CD4-positive, alpha-beta T cell (primary cell): ENCODE measurements around the gene SLC4A2. TPM values are rescaled to one million over a fixed set of nuclear protein-coding genes. Genes with fewer than 3 reads are reported as not detected.

Experiments used
- ATAC-seq: fragments of 200-7000 bp; cut with Tn5 transposase; one replicate; pipeline ENCODE4 v1.10.0; 2022; ENCODE audit warnings: mild to moderate bottlenecking; ENCODE audit not compliant: poor library complexity
- CTCF ChIA-PET: fragments of 350-600 bp; sonication (Branson Sonifier 250); formaldehyde crosslinking; loops from one replicate; lab custom pipeline; 2021; ENCODE audit warnings: antibody characterized with exemption, inconsistent platforms; lab: Charles Lee
- POLR2A ChIA-PET: fragments of 350-600 bp; sonication (Branson Sonifier 250); formaldehyde crosslinking; loops from one replicate; lab custom pipeline; 2021; ENCODE audit warnings: antibody characterized with exemption, inconsistent platforms; lab: Charles Lee
- DNase-seq, 14 experiments: peaks; one replicate each; pipeline ENCODE4 v3.0.0-alpha.2; 2013 to 2020; ENCODE audit warnings: mixed read lengths in 2 of 14
- H3K27ac ChIP-seq, 2 donors: one replicate each; pipeline versions ENCODE4 v1.5.1 to v1.7.0; 2013; ENCODE audit warnings: low read length in 2 of 2, low read depth in 1 of 2, mild to moderate bottlenecking in 1 of 2
- H3K27me3 ChIP-seq, 2 experiments: 1 replicate in 1 of 2; 2 replicates in 1 of 2; pipeline versions ENCODE4 v1.6.1 to v1.7.0; 2013; ENCODE audit warnings: low read length in 2 of 2, control low read depth in 1 of 2, mild to moderate bottlenecking in 1 of 2, moderate library complexity in 1 of 2; ENCODE audit not compliant: insufficient read depth in 2 of 2, control insufficient read depth in 1 of 2
- H3K36me3 ChIP-seq: one replicate; pipeline ENCODE4 v1.6.1; 2013; ENCODE audit warnings: low read length, control low read depth; ENCODE audit not compliant: insufficient read depth
- H3K4me1 ChIP-seq: one replicate; pipeline ENCODE4 v1.6.1; 2013; ENCODE audit warnings: low read length, control low read depth; ENCODE audit not compliant: insufficient read depth
- H3K4me3 ChIP-seq: one replicate; pipeline ENCODE4 v1.5.1; 2013; ENCODE audit warnings: mild to moderate bottlenecking, low read length, moderate library complexity
- H3K9me3 ChIP-seq, 2 experiments: 1 replicate in 1 of 2; 2 replicates in 1 of 2; pipeline versions ENCODE4 v1.6.1 to v1.7.0; 2013; ENCODE audit warnings: low read length in 2 of 2, mild to moderate bottlenecking in 2 of 2, control low read depth in 1 of 2, moderate library complexity in 1 of 2; ENCODE audit not compliant: control insufficient read depth in 1 of 2, insufficient read depth in 1 of 2
- H3K27ac Mint-ChIP-seq: one replicate; pipeline ENCODE4 v1.8.0; 2020; ENCODE audit warnings: mixed read lengths
- H3K27me3 Mint-ChIP-seq: one replicate; pipeline ENCODE4 v1.8.0; 2021; ENCODE audit warnings: mixed read lengths
- H3K36me3 Mint-ChIP-seq: one replicate; pipeline ENCODE4 v1.8.0; 2021; ENCODE audit warnings: low read depth, mixed read lengths
- H3K4me1 Mint-ChIP-seq: one replicate; pipeline ENCODE4 v1.8.0; 2021; ENCODE audit warnings: low read depth, mixed read lengths
- H3K4me3 Mint-ChIP-seq: one replicate; pipeline ENCODE4 v1.8.0; 2020; ENCODE audit warnings: mild to moderate bottlenecking, mixed read lengths
- H3K9me3 Mint-ChIP-seq: one replicate; pipeline ENCODE4 v1.8.0; 2020; ENCODE audit warnings: mixed read lengths
- CTCF ChIP-seq: fragments of 200-600 bp; IDR thresholded peaks from one replicate; pipeline ENCODE4 v1.8.0; 2022; ENCODE audit warnings: antibody characterized with exemption, mild to moderate bottlenecking
- intact Hi-C, 2 experiments: fragments of 100-400 bp; cut with DNase I in 1 of 2; cut with micrococcal nuclease in 1 of 2; formaldehyde crosslinking; loops; one replicate each; pipeline versions ENCODE4 v1.15.1 to v1.9.0; 2023 to 2025; cut with DNase I, micrococcal nuclease
- total RNA-seq, 174 experiments: library from RNA in 2 of 174; stranded (reverse) in 2 of 174; gene quantifications; one replicate each; pipeline ENCODE4 v1.2.3 and lab custom pipeline; 2021 to 2026

The SLC4A2 gene
- total RNA-seq, 2 experiments from 2014 or later = 27.1 to 31.4 TPM

- Histone ChIP-seq H3K27ac (no peak overlapping the region), H3K27me3 (no peaks in the 10 kb centered on the region), H3K4me3 (no peak overlapping the region), H3K36me3 (peaks cover 29% of the 10 kb centered on the region), H3K9me3 (no peaks in the 10 kb centered on the region), H3K4me1 (peaks cover 9% of the 10 kb centered on the region)
- TF ChIP-seq CTCF = no peak
- intact Hi-C loops = loop anchor here (1.0 kb wide), 4 partner anchors 47 to 178 kb away; no protein-coding TSS in a partner anchor
- peaks cover 47% of the 10 kb centered on the region for H3K36me3 Mint-ChIP-seq
- H3K4me3 Mint-ChIP-seq = no peak overlapping the region
- peaks cover 6% of the 10 kb centered on the region for H3K4me1 Mint-ChIP-seq
- no peak for ATAC-seq
- H3K27me3 Mint-ChIP-seq = no peaks in the 10 kb centered on the region
- no peak overlapping the region for H3K27ac Mint-ChIP-seq
- DNase-seq = no peak
- CTCF ChIA-PET = interaction anchor here (0.9 to 1.4 kb wide), 3 partner anchors 14 to 83 kb away, joined by 3 to 5 read pairs (median 3); no protein-coding TSS in a partner anchor
- POLR2A ChIA-PET = no interaction called here
- H3K9me3 Mint-ChIP-seq = no peaks in the 10 kb centered on the region
Measured at GRCh38 chr7:151124899-151125399, 65.6 kb downstream of the SLC4A2 start.

- H3K4me3 Mint-ChIP-seq = no peak overlapping the region
- ATAC-seq = no peak
- ChIA-PET POLR2A (no interaction called here), CTCF (no interaction called here)
- no peak for TF ChIP-seq CTCF
- Histone ChIP-seq H3K4me3 (no peak overlapping the region), H3K9me3 (no peaks in the 10 kb centered on the region), H3K27ac (no peak overlapping the region), H3K27me3 (no peaks in the 10 kb centered on the region), H3K36me3 (peaks cover 29% of the 10 kb centered on the region), H3K4me1 (peaks cover 9% of the 10 kb centered on the region)
- no peaks in the 10 kb centered on the region for H3K27me3 Mint-ChIP-seq
- intact Hi-C loops = no loop called here
- peaks cover 47% of the 10 kb centered on the region for H3K36me3 Mint-ChIP-seq
- no peaks in the 10 kb centered on the region for H3K9me3 Mint-ChIP-seq
- no peak for DNase-seq
- H3K27ac Mint-ChIP-seq = no peak overlapping the region
- H3K4me1 Mint-ChIP-seq = peaks cover 6% of the 10 kb centered on the region
Measured at GRCh38 chr7:151125470-151125845, 66.1 kb downstream of the SLC4A2 start.

GRCh38 chr7:151125846-151126481 is 66.6 kb downstream of the SLC4A2 start:
- intact Hi-C loops = no loop called here
- H3K27ac ChIP-seq = no peak overlapping the region
- ChIA-PET POLR2A (no interaction called here), CTCF (no interaction called here)
- H3K4me1 Mint-ChIP-seq = peaks cover 6% of the 10 kb centered on the region
- peaks cover 47% of the 10 kb centered on the region for H3K36me3 Mint-ChIP-seq
- H3K9me3 Mint-ChIP-seq = no peaks in the 10 kb centered on the region
- H3K27me3 Mint-ChIP-seq = no peaks in the 10 kb centered on the region
- ATAC-seq = no peak
- no peak overlapping the region for H3K4me3 Mint-ChIP-seq
- no peak overlapping the region for H3K27ac Mint-ChIP-seq
- no peak for TF ChIP-seq CTCF
- no peak overlapping the region for H3K4me3 ChIP-seq
- H3K4me1 ChIP-seq = peaks cover 9% of the 10 kb centered on the region
- no peaks in the 10 kb centered on the region for H3K9me3 ChIP-seq
- no peaks in the 10 kb centered on the region for H3K27me3 ChIP-seq
- H3K36me3 ChIP-seq = peaks cover 28% of the 10 kb centered on the region
- no peak for DNase-seq

Other genes starting within 250 kb of the SLC4A2 start
- not detected for gene AOC1, start 207.1 kb upstream of the SLC4A2 start, total RNA-seq
- 1 to 10 TPM; 1.9 to 2.3 TPM for gene KCNH2, start 81.3 kb upstream of the SLC4A2 start, total RNA-seq
- gene NOS3, start 68.6 kb upstream of the SLC4A2 start, total RNA-seq = 1 to 10 TPM; 3.9 to 7.1 TPM
- gene ATG9B, start 35.1 kb upstream of the SLC4A2 start, total RNA-seq = 10 to 100 TPM; 16.8 to 17.1 TPM
- 10 to 100 TPM; 57.0 to 62.2 TPM for gene ABCB8, start 31.1 kb upstream of the SLC4A2 start, total RNA-seq
- gene ASIC3, start 11.1 kb upstream of the SLC4A2 start, total RNA-seq = 10 to 100 TPM; 13.8 to 15.2 TPM
- 1 to 10 TPM; 3.1 to 3.5 TPM for gene CDK5, start 1.7 kb upstream of the SLC4A2 start, total RNA-seq
- 10 to 100 TPM; 82.2 to 84.2 TPM for gene FASTK, start 21.2 kb downstream of the SLC4A2 start, total RNA-seq
- gene TMUB1, start 23.9 kb downstream of the SLC4A2 start, total RNA-seq = 10 to 100 TPM; 44.5 to 46.6 TPM
- gene AGAP3, start 26.9 kb downstream of the SLC4A2 start, total RNA-seq = 10 to 100 TPM; 43.2 to 44.6 TPM
- not detected for gene GBX1, start 108.1 kb downstream of the SLC4A2 start, total RNA-seq
- not detected for gene ASB10, start 127.7 kb downstream of the SLC4A2 start, total RNA-seq
- gene H2BK1, start 150.9 kb downstream of the SLC4A2 start, total RNA-seq = not detected
- gene ABCF2, start 167.6 kb downstream of the SLC4A2 start, total RNA-seq = 10 to 100 TPM; 12.3 to 13.2 TPM
- 10 to 100 TPM; 29.6 to 30.5 TPM for gene CHPF2, start 172.9 kb downstream of the SLC4A2 start, total RNA-seq
- gene SMARCD3, start 189.1 kb downstream of the SLC4A2 start, total RNA-seq = 10 to 100 TPM; 11.8 to 14.8 TPM